B cell (primary cell): ENCODE results near the gene DOK7. TPM values are rescaled to one million over a fixed set of nuclear protein-coding genes. Genes with fewer than 3 reads are reported as not detected.

Experiments used
- ATAC-seq: fragments of 200-7000 bp; cut with Tn5 transposase; one replicate; pipeline ENCODE4 v1.10.0; 2021; ENCODE audit warnings: low read depth, mild to moderate bottlenecking, moderate number of reproducible peaks, moderate library complexity
- CTCF ChIA-PET: fragments of 350-600 bp; sonication (Branson Sonifier 250); formaldehyde crosslinking; loops from one replicate; lab custom pipeline; 2021; ENCODE audit warnings: antibody characterized with exemption, inconsistent platforms; lab: Charles Lee
- POLR2A ChIA-PET: fragments of 350-600 bp; sonication (Branson Sonifier 250); formaldehyde crosslinking; loops from one replicate; lab custom pipeline; 2021; ENCODE audit warnings: antibody characterized with exemption; lab: Charles Lee
- DNase-seq: peaks from one replicate; pipeline ENCODE4 v3.0.0; 2013
- H2AFZ ChIP-seq: 2 replicates; pipeline ENCODE4 v1.6.1; 2012; ENCODE audit warnings: mild to moderate bottlenecking, low read depth, low read length; ENCODE audit not compliant: insufficient read depth, poor library complexity, severe bottlenecking
- H3K27ac ChIP-seq, 2 donors: 1 replicate in 1 of 2; 2 replicates in 1 of 2; pipeline ENCODE4 v1.5.1; 2012 to 2013; ENCODE audit warnings: low read length in 2 of 2, mild to moderate bottlenecking in 2 of 2, moderate library complexity in 1 of 2
- H3K27me3 ChIP-seq, 4 experiments: fragments of 200-600 bp in 1 of 4; sonication (generic) in 1 of 4; replicated peaks in 1 of 4; 1 replicate in 2 of 4; 2 replicates in 2 of 4; pipeline versions ENCODE4 v1.6.1 to v1.7.0; 2013 to 2016; ENCODE audit warnings: low read length in 3 of 4, mild to moderate bottlenecking in 2 of 4, mixed read lengths in 1 of 4, moderate library complexity in 1 of 4; ENCODE audit not compliant: insufficient read depth in 4 of 4, control insufficient read depth in 3 of 4; ENCODE audit errors: control extremely low read depth in 1 of 4
- H3K36me3 ChIP-seq, 2 experiments: replicated peaks in 1 of 2; 1 replicate in 1 of 2; 2 replicates in 1 of 2; pipeline versions ENCODE4 v1.6.1 to v1.7.1; 2013; ENCODE audit warnings: low read length in 1 of 2; ENCODE audit not compliant: insufficient read depth in 2 of 2, control insufficient read depth in 1 of 2; ENCODE audit errors: control extremely low read depth in 1 of 2, extremely low read depth in 1 of 2
- H3K4me1 ChIP-seq, 2 donors: fragments of 200-600 bp in 1 of 2; sonication (generic) in 1 of 2; 1 replicate in 1 of 2; 2 replicates in 1 of 2; pipeline versions ENCODE4 v1.5.1 to v1.6.1; 2013 to 2017; ENCODE audit warnings: low read length in 2 of 2; ENCODE audit not compliant: control insufficient read depth in 2 of 2, insufficient read depth in 2 of 2
- H3K4me2 ChIP-seq: replicated peaks from 2 replicates; pipeline ENCODE3; 2012; ENCODE audit warnings: mild to moderate bottlenecking, low read depth, low read length; ENCODE audit not compliant: poor library complexity, severe bottlenecking
- H3K4me3 ChIP-seq, 5 experiments: fragments of 200-600 bp in 1 of 5; sonication (generic) in 1 of 5; 1 replicate in 3 of 5; 2 replicates in 2 of 5; pipeline versions ENCODE4 v1.5.1 to v1.7.0; 2011 to 2016; ENCODE audit warnings: low read length in 4 of 5, mild to moderate bottlenecking in 4 of 5, low read depth in 2 of 5, control low read depth in 1 of 5, moderate library complexity in 1 of 5; ENCODE audit not compliant: insufficient read depth in 1 of 5; ENCODE audit errors: control extremely low read depth in 1 of 5, extremely low read depth in 1 of 5
- H3K79me2 ChIP-seq: fragments of 200-600 bp; sonication (generic); one replicate; pipeline ENCODE4 v1.6.0; 2016; ENCODE audit warnings: low read length; ENCODE audit not compliant: control insufficient read depth, insufficient read depth
- H3K9ac ChIP-seq: fragments of 200-600 bp; sonication (generic); 2 replicates; pipeline ENCODE4 v1.6.1; 2017; ENCODE audit warnings: mild to moderate bottlenecking, low read length, moderate library complexity
- H3K9me3 ChIP-seq, 3 donors: one replicate each; pipeline versions ENCODE4 v1.6.1 to v1.7.1; 2013; ENCODE audit warnings: low read length in 2 of 3; ENCODE audit not compliant: control insufficient read depth in 2 of 3, insufficient read depth in 1 of 3; ENCODE audit errors: control extremely low read depth in 1 of 3
- H4K20me1 ChIP-seq: 2 replicates; pipeline ENCODE4 v1.6.0; 2012; ENCODE audit warnings: mild to moderate bottlenecking, low read length; ENCODE audit not compliant: insufficient read depth, control insufficient read depth, poor library complexity, severe bottlenecking
- H3K27ac Mint-ChIP-seq: one replicate; pipeline ENCODE4 v1.8.0; 2021; ENCODE audit warnings: mixed read lengths
- H3K27me3 Mint-ChIP-seq: one replicate; pipeline ENCODE4 v1.8.0; 2021; ENCODE audit warnings: mixed read lengths
- H3K4me1 Mint-ChIP-seq: one replicate; pipeline ENCODE4 v1.8.0; 2021; ENCODE audit warnings: mixed read lengths
- H3K4me3 Mint-ChIP-seq: one replicate; pipeline ENCODE4 v1.8.0; 2021; ENCODE audit warnings: mixed read lengths
- H3K9me3 Mint-ChIP-seq: one replicate; pipeline ENCODE4 v1.8.0; 2022; ENCODE audit warnings: mixed read lengths; ENCODE audit not compliant: insufficient read depth
- CTCF ChIP-seq: fragments of 200-600 bp; IDR thresholded peaks from one replicate; pipeline ENCODE4 v1.8.0; 2022; ENCODE audit warnings: antibody characterized with exemption, mild to moderate bottlenecking
- EZH2 ChIP-seq: IDR thresholded peaks from 2 replicates; pipeline ENCODE4 v1.6.1; 2012; ENCODE audit warnings: borderline replicate concordance, low read depth, mild to moderate bottlenecking, moderate library complexity, low read length; ENCODE audit not compliant: insufficient read depth, poor library complexity, severe bottlenecking
- WGBS: methylation state at CpG from one replicate; pipeline ENCODE4 v1.1.5; 2013; ENCODE audit warnings: missing lambda C conversion rate; ENCODE audit not compliant: insufficient coverage; 5-methylcytosine and 5-hydroxymethylcytosine counted together
- intact Hi-C: fragments of 100-400 bp; cut with micrococcal nuclease; formaldehyde crosslinking; loops from one replicate; pipeline ENCODE4 v1.10.0; 2022
- polyA plus RNA-seq: library from polyadenylated mRNA; depleted of rRNA; stranded (reverse); fragments of >200 nt; gene quantifications from 2 replicates; pipeline ENCODE4 v1.2.3, GENCODE V29; 2012
- total RNA-seq, 2 donors: library from RNA; stranded (reverse); fragments of 120-200 nt in 1 of 2; gene quantifications; 1 replicate in 1 of 2; 2 replicates in 1 of 2; pipeline versions ENCODE4 v1.2.3 to v1.2.4, GENCODE V29; 2013 to 2022

DOK7 gene
- total and polyA plus RNA-seq, 2 donors (not counting 1 experiment from before 2014, with no cell fraction given) = 24.1 to 24.8 TPM

DNA sequence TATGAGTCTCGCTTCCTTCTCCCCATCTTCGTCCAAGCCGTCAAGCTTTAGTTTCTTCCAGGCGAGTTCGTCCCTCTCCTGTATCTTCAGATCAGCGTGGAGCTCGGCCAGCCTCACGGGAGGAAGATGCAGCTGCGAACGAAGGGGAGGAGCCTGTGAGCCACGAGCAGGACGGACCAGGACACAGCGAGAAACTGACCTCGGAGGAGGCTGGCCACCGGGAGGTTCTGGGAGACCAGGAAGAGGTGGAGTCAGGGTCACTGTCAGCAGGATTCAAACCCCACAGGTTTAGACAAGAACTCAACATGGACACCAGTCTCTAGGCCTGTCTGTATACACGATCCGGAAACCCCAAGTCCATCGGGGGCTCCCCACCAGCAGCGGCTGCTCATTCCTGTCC, 61.8 kb downstream of the DOK7 start:
- intact Hi-C loops = no loop called here
- H2AFZ ChIP-seq = no peak overlapping the region
- no peak overlapping the region for H3K27ac ChIP-seq
- Mint-ChIP-seq H3K9me3 (no peaks in the 10 kb centered on the region), H3K4me1 (peaks cover 14% of the 10 kb centered on the region), H3K4me3 (no peak overlapping the region), H3K27ac (no peak overlapping the region), H3K27me3 (no peaks in the 10 kb centered on the region)
- peaks cover 6 to 20% of the 10 kb centered on the region in 2 donors for H3K4me1 ChIP-seq
- no peak for ATAC-seq
- ChIA-PET CTCF (no interaction called here), POLR2A (no interaction called here)
- no peak overlapping the region for H3K4me2 ChIP-seq
- H3K79me2 ChIP-seq = peaks cover 76% of the 10 kb centered on the region
- H3K9me3 ChIP-seq = no peaks in the 10 kb centered on the region
- no peak overlapping the region for H3K4me3 ChIP-seq
- TF ChIP-seq CTCF = no peak
- H4K20me1 ChIP-seq = peaks cover 95% of the 10 kb centered on the region
- no peaks in the 10 kb centered on the region for H3K27me3 ChIP-seq
- H3K9ac ChIP-seq = no peak overlapping the region
- 90% methylated on average over 19 of the region's 19 CpGs for WGBS
- no peak for DNase-seq
- peaks cover 0 to 75% of the 10 kb centered on the region in 2 experiments for H3K36me3 ChIP-seq

GRCh38 chr4:3525532-3526430, 62.7 kb downstream of the DOK7 start:
- Mint-ChIP-seq H3K4me3 (no peak overlapping the region), H3K9me3 (no peaks in the 10 kb centered on the region), H3K4me1 (peaks cover 21% of the 10 kb centered on the region), H3K27ac (no peak overlapping the region), H3K27me3 (no peaks in the 10 kb centered on the region)
- POLR2A ChIA-PET = no interaction called here
- intact Hi-C loops = no loop called here
- CTCF ChIA-PET = no interaction called here
- peaks cover 84% of the 10 kb centered on the region for H3K79me2 ChIP-seq
- H2AFZ ChIP-seq = no peak overlapping the region
- DNase-seq (peak; percentile 3), ATAC-seq (no peak)
- no peaks in the 10 kb centered on the region for H3K9me3 ChIP-seq
- H3K9ac ChIP-seq = no peak overlapping the region
- WGBS = 95% methylated on average over 25 of the region's 33 CpGs
- H3K27ac ChIP-seq = no peak overlapping the region
- H3K36me3 ChIP-seq = peaks cover 0 to 67% of the 10 kb centered on the region in 2 experiments
- H3K27me3 ChIP-seq = no peaks in the 10 kb centered on the region
- H4K20me1 ChIP-seq = peaks cover 97% of the 10 kb centered on the region
- TF ChIP-seq EZH2 (no peak), CTCF (no peak)
- H3K4me3 ChIP-seq = no peak overlapping the region
- no peak overlapping the region for H3K4me2 ChIP-seq
- H3K4me1 ChIP-seq = peaks cover 14 to 29% of the 10 kb centered on the region in 2 donors
